Measurements from ENCODE around the gene IFNA14.
"Not testable (repeated sequence)": the region's sequence is repeated elsewhere in the genome, so short reads cannot be mapped to it uniquely, and the experiment has no call there.

The IFNA14 gene
- long read RNA-seq, donor 1: 0 reads
- long read RNA-seq, donor 2: 0 reads
- long read RNA-seq, donor 3: 0 reads
- long read RNA-seq, donor 4: 0 reads
- long read RNA-seq, donor 5: 0 reads
- long read RNA-seq, donor 6: 0 reads
- long read RNA-seq, donor 7: 0 reads
- long read RNA-seq, donor 8: 0 reads

DNA sequence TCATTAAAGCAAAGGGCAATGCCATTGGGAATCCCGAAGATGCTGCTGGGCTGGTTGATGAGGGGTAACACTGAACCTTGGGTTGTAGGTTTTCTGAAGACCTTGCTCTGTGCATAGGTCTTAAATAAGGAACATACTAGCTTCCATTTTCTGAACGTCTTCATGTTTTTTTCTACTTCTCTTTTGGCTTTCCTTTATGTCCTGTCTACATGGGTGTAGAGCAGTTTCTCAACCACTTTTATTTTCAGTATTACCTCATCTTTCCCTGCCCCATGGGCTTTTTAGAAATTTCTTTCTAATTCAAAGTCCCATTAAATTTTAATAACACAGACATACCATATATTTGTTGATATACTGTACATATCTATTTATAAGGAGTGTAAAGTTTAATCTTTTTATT is at the start of gene IFNA14:
Gene IFNA14 (minus strand): TSS at position 95 of the 400 bp plus-strand sequence. CDS start 70 bp downstream, at position 25.
- DNase-seq: no peak

DNA sequence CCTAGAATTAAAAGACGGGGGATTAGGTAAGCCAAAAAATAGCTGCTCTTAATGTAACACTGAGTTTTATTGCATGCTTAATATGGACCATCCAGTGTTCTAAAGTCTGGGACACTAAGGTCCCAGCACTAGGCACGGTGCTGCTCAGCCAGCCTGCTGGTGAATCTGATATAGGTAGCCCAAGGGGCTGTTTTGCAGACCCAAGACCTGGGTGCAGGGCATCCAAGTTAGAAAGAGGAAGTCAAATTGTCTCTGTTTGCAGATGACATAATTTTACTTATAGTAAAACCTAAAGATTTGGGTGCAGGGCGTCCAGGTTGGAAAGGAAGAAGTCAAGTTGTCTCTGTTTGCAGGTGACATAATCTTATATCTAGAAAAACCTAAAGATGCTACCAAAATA is 47.5 kb upstream of the IFNA14 start:
- no peak for DNase-seq

DNA sequence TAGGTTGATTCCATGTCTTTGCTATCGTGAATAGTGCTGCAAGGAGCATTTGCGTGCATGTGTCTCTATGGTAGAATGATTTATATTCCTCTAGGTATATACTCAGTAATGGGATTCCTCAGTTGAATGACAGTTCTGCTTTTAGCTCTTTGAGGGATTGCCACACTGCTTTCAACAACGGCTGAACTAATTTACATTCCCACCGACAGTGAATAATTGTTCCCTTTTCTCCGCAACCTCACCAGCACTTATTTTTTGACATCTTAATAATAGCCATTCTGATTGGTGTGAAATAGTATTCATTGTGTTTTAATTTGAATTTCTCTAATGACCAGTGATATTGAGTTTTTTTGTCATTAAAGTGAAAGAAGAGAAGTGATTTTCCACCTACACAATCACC is 46.9 kb upstream of the IFNA14 start:
- DNase-seq: no peak

DNA sequence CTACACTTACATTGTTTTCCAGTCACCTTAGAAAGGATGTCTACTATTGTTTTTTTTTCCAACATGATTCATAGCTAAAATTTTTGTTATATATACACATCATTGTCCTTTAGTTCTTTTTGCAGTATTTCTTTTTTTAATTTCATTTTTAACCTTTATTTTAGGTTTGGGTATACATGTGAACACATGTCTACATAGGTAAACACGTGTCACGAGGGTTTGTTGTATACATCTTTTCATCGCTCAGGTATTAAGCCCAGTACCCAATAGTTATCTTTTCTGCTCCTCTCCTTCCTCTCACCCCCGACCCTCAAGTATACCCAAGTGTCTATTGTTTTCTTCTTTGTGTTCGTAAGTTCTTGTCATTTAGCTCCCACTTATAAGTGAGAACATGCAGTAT is 46.3 kb upstream of the IFNA14 start:
- DNase-seq: no peak

DNA sequence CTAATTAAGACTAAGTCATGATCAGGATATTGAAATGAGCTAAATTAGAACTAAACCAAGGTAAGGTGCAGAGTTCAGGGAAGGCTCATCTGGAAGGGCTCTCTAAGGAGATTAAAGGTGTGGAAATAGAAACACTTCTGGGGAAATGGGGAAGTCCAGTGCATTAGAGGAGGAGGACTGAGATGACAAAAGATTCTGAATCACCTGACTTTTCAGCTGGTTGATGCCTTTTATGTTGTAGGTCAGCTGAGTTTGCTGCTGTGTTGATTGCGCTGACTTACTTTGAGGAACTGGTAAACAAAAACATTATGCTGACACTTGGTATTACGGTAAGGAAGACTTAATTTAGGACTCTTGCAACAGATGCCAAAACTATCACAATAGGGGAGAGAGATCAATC is 41.5 kb upstream of the IFNA14 start:
- DNase-seq: no peak

DNA sequence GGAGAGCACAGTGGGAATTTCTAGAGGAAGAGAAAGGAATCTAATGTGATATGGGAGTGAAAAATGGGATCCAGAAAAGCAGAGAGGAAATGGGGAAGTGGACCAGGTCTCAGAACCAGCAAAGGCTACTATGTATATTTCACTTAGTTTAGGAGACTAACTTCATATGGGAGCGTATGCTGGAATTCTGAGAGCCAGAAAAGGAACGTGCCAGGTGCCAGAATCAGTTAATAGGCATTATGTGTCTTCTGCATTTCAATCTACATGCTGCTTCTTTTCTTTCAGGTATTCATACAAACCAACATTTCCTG is 28.5 kb upstream of the IFNA14 start:
- no peak for DNase-seq

DNA sequence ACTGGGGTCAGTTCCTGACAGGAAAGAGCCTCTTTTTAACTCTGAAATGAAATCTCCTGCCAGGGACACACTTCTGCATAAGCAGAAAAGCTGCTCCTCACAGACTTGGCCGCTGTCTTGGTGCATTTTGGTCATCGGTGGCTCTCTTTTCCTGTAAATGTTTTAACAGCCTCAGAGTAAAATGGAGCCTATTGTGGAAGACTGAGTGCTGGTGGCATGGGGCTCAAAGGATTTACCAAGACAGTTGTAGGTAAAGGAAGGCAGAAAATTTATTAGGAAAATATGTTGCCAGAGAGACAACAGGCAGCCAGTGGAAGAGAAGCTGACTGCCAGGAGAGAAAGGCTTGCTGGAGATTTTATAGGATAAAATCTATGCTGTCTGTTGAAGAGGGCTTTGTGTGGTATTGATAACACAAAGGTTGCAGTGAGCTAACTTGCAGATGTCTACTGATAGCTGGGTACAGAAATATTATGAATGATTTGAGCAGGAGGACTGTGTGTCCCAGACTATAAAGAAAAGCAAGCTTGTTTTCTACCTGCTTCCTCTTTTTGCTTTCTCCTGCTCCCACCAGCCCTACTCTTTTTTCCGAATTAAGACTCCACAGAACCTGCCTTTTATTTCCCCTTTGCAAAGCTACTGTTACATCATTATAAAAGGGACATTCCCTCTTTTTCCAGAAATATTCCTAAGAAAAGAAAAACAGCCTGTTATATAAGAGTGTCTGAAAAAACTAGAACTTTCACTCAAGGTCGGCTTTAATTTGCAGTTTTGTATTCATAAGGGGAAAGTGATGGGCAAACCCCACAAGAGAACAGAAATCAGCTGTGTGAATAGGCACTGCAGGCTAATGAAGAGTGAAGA is 27.9 kb upstream of the IFNA14 start:
- DNase-seq: no peak

DNA sequence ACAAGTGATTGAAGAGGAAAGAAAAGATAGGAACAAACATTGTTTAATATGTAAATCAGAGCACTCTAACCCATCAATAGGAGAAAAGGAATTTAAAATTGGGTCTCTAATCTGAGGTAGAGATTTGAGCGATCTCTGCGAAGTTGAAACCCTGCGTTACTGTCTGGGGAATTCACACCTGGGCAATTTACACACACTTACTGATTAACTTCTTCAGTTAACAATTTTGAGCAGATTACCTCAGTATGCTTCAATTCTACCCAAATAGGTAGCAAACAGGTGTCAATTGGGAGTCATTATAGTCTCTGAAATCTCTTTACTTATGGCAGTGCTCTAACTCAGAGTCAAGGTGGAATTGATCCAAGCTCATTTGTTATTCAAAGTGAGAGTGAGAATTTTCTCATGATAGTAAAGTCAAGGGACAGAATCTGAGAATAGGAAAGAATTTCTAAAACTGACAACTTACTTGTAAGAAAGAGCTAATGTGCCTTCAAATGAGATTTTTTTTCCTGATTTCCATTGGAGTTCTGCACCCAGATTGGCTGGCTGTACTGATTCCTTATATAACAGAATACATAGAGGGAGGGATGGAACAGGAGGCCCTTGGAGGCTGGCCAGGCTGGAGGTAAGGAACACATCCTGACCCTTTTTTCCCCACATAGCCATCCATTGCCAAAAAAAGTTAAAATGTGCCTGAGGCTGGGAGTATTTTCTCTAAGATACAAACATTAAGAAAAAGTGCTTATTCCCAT is 27.1 kb upstream of the IFNA14 start:
- DNase-seq: no peak

DNA sequence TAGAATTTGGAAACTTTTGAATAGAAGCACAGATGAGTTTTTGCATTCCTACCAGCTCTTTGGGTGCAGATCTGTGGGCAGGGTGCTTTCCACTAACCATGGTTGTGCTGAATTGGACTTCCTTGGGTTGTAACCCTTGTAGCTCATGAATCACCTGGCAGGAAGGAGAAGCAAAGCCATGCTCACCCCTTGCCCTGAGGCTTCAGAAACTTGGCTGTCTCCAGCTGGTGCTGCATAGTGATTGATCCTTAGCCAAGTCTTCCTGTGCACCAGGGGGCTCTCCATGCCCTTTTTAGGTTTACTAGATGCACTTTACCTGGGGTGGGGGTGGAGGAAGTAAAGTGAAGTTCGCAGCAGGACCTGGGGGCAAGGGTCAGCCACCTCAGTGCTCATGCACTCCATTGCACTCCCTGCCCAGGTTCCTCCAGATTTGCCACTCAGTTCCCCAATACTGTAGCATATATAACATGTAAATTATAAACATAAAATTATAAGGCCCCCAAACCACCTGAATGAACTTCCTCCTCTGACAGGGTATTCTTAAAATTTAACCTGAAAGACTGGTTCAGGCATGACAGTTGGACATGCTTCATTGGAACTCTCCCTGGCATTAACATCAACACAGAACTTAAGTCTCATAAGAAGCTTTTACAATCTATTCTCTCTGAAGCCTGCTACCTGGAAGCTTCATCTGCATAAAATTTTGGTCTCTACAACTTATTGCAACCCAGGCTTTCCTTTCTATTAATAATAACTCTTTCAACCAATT is 25.8 kb upstream of the IFNA14 start:
- DNase-seq: no peak

DNA sequence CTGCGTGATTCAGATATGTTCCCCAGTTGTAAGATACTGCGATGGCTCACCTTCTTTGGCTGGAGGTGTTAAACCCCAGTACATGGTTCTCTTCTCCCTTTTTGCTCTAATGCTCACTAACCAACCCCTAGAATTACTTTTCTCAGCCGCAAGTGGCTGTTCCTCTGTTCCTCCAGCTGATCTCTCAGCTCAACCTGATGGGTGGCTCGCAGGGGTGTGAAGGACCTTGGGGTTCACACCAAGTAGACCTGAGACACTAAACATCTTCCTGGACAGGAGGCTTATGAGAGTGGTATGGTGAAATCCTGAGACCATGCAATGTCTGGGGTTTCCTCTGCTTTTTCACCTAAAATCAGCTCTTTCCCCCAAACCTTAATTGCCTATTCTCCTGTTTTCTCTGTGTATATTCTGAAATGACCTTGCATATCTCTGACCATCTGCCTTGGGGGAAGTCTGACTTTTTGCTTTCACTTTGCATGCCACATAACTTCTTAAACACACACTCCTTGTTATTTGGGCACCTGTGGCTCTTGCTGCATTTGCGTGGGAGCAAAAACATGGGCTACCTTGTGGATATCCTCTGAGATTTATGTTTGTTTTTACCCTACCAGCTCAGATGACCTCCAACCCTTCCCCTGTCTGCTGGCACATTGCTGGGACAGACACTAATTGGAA is 15.9 kb upstream of the IFNA14 start:
- no peak for DNase-seq

DNA sequence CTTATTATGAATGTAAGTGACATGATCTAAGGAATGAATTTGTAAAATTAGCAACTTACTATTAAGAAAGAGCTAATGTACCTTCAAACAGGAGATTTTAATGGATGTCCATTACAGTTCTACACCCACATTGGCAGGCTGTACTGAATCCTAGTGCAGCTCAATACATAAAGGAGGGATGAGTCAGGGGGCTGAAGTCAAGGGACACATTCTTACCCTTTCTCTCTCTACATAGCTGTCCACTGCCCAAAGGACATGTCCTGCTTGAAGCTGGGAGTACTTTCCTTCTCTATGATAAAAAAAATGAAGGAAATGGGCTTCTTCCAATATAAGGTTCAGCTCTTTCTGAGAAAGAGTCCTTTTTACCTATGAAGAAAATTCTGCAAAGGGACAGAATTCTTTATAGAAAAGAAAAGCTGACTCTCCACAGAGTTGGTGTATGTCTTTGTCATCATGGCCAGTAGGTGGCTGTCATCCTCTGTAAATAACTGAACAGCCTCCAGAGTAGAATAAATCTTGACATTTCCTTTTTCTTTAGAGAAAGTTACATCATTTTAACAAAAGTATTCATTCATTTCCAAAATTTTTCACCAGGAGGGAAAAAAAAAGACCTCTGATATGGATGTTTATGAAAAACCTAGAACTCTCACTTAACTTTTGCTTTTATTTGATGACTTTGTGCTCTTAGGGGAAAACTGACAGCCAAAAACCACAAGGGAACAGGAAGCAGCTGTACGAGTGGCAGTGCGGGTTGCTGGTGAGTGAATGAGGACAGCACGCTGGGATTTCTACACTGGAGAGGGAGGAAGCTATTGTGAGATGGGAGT is 13.1 kb upstream of the IFNA14 start:
- DNase-seq: no peak

DNA sequence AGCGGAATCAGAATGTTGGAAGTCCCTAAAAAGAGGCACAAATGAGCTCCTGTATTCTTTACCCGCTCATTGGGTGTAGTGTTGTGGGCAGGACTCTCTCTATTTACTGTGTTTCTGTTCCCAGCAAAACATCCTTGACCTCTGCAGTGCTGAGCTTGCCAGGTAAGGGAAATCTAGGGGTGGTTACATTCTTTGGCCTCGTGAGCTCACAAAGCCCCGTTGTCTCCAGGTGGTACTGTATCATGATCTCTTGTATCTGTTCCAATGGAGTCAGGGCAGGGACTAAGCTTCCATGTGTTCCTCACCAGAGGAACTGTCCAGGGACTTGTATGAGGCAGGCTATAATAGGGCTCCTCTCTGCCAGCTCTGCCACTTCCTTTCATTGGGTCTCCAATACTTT is 11.8 kb upstream of the IFNA14 start:
- no peak for DNase-seq

DNA sequence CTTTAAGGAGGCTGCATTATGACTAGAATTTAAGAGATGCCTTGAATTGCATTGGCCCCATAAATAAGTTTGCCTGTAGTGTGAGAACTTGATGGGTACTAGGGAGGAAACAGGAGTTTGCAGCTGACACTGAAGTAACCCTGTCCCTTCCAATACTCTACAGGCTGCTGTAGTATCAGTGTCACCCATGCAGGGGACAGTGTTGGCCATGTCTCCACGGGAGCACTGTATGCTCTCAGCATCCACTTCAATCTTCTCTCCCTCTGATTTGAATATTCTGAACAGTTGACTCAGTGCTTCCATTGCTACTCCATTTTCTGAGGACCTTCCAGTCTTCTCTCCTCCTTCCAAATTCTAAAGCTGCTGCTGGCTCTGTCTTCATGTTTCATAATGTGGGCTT is 11.4 kb upstream of the IFNA14 start:
- DNase-seq: no peak

DNA sequence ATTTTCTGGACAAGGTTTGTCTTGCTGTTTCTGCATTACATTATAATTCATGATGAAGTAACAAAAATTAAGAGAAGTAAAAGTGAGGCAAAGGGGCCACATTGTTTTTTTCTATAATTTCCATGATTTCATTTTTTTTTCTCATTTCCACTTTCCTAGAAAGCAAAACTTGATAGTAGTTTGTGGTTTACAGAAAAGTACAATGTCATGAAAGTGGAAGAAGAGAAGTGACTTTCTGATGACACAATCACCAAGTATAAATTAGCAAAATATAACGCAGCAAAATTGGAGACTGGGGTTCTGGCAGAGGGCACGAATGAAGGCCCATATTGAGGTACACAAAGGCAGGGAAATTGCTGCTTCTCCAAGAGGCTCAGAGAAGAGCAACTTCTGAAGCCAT is 5.0 kb upstream of the IFNA14 start:
- no peak for DNase-seq

DNA sequence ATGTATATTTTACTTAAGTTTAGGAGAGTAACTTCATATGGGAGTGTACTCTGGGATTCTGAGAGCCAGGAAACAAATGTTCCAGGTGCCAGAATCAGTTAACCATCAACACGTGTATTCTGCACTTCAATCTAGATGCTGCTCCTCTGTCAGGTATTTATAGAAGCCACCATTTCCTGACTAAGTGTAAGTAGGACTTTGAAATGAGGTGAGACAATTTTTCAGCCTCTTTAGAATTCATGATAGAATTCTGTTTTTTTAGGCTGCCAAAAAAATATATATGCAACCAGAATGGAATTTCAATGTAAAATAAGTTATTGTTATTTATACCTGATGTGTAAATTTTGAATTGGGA is 3.5 kb downstream of the IFNA14 start:
- DNase-seq: not testable (repeated sequence)

DNA sequence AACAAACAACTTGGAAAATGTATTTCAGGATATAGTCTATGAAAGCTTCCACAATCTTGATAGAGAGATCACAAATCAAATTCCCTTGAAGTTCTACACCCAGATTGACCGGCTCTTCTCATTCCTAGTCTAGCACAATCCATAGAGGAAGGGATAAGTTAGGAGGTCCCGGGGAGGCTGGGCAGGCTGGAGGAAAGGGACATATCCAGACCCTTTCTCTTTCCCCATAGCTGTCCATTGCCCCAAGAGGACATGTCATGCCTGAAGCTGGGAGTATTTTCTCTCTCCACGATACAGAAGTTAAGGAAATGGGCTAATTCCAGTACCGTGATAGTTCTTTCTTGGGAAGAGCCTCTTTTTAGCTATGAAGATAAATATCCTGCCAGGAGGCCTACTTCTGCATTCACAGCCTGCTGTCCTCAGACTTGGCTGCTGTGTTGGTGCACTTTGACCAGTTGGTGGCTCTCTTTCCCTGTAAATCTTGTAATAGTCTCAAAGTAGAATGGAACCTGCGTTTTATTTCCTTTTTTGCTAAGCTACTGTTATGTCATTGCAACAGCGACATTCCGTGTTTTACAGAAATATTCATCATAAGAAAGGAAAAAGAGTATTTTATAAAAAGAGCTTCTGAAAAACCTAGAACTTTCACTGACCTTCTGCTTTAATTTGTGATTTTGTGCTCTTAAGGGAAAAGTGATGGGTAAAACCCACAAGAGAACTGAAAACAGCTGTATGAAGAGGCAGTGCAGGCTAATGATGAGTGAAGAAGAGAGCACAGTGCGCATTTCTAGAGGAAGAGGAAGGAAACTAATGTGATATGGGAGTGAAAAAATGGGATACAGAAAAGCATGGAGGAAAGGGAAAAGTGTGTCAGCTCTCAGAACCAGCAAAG is 4.1 kb downstream of the IFNA14 start:
- DNase-seq: not testable (repeated sequence)

DNA sequence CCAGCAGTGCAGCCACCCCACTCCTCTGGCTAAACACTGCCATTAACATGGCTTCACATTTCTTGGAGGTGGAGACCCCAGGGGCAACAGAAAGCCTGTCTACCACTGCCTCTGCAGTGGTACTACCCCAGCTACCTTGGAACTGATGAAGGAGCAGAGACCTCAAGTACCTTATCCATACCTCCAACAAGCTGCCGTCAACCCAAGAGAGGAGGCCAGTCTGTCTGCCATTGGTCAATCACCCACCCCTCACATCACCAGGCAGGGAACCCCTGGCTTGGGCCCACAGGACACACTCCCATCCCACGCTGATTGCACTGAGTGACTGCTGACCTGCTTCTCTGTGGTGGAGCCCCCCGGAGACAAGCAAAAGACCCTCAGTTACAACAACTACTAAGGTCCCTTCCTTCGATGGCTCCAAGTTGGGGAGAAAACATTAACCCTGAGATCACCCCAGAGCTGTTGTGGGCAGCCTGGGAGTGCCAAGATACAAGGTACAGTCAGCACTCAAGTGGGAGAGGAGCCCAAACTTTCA is 5.6 kb downstream of the IFNA14 start:
- no peak for DNase-seq

DNA sequence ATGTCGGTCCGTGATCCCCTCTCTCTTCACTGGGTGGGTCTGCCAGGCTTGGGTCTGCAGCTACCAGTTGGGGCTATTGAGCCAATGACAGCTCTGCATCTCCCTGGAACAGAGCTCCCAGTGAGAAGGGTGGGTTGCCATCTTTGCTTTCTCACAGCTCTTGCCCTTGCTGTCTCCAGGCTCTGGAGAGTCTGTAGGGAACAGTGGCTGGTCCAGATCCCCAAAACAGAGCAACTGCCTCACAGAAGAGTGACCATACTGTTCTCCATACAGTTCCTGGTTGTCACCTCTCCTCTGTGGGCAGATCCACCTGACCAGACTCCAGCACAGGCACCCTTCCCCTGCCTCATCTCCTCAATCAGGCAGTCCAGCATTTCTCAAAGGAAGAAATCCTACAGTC is 6.5 kb downstream of the IFNA14 start:
- DNase-seq: no peak

DNA sequence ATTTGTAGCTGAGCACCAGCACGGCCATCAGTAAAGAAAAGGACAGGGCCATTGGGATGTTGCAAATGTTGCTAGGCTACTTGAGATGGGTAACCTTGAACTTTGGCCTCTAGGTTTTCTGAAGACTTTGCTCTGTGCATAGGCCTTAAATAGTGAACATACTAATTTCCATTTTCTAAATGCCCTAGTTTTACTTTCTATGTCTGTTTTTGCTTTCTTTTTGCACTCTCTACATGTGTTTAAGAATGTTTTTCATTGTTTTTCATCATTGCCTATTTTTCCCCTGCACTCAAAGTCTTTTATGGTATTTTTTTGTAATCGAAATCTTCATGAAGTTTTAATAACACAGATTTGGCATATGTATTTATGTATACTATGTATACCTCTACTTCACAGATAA is 11.7 kb downstream of the IFNA14 start, which contains the start of gene IFNA17:
Gene IFNA17 (minus strand): TSS at position 101 of the 400 bp plus-strand sequence. CDS start 49 bp downstream, at position 52.
- no peak for DNase-seq

DNA sequence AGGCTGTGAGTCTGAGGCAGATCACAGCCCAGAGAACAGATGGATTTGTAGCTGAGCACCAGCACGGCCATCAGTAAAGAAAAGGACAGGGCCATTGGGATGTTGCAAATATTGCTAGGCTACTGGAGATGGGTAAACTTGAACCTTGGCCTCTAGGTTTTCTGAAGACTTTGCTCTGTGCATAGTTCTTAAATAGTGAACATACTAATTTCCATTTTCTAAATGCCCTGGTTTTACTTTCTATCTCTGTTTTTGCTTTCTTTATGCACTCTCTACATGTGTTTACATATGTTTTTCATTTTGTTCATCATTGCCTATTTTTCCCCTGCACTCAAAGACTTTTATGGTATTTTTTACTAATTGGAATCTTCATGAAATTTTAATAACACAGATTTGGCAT is 22.6 kb downstream of the IFNA14 start, which contains the start of gene IFNA16:
Gene IFNA16 (minus strand): TSS at position 101 of the 400 bp plus-strand sequence. CDS start 6 bp downstream, at position 95.
- not testable (repeated sequence) for DNase-seq
